MM.1S (cell line): Measurements from ENCODE around the gene PCBP1.

Source experiments
- CTCF ChIP-seq: fragments of 300-600 bp; sonication (generic); IDR thresholded peaks from 2 replicates; pipeline ENCODE4 v1.5.1; 2016; ENCODE audit warnings: antibody characterized with exemption, low read length, mixed read lengths
- EZH2 ChIP-seq: fragments of 300-600 bp; sonication (generic); optimal IDR thresholded peaks from 2 replicates; pipeline ENCODE3; 2017; ENCODE audit warnings: low read depth, mild to moderate bottlenecking, antibody characterized with exemption, low read length, mixed read lengths

GRCh38 chr2:70133491-70134322, 46.4 kb downstream of the PCBP1 start:
- TF ChIP-seq CTCF = no peak
- no peak for TF ChIP-seq EZH2
